ENCODE data around the gene SLC38A5. TPM values are rescaled to one million over a fixed set of nuclear protein-coding genes. Genes with fewer than 3 reads are reported as not detected.
A peak's percentile ranks its signal among the peaks of the same experiment; 100 is the strongest.

Gene SLC38A5
- total and polyA plus RNA-seq, 7 donors: 0.34 to 1.7 (median 0.98) TPM

DNA sequence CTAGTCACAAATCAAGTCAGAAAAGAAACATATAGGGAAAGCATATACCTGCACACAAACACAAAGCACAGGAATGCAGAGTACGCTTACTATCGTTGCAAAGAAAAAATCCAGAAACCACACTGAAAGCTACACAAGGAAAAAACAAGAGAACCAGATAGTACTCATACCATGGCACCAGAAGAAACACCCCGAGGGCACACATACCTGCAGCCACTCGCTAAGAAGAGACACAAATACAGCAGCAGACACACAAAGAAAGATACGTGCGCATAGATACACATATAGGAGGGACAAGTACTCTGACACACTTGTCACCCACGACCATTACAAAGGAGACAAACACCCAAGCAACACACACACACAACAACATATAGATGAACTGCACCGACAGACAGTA, 1.4 kb upstream of the SLC38A5 start:
- Histone ChIP-seq H3K27ac (no peak overlapping the region), H3K9me3 (no peaks in the 10 kb centered on the region), H3K4me3 (no peak overlapping the region), H3K36me3 (ENCODE audit: insufficient read depth in 1 of 2, low read depth in 1 of 2) (no peaks in the 10 kb centered on the region), H3K27me3 (ENCODE audit: insufficient read depth in 3 of 3, low read length in 2 of 3) (peaks cover 0 to 5% (median 0%) of the 10 kb centered on the region in 3 donors), H3K4me1 (no peaks in the 10 kb centered on the region)
- TF ChIP-seq, protein P1, sequence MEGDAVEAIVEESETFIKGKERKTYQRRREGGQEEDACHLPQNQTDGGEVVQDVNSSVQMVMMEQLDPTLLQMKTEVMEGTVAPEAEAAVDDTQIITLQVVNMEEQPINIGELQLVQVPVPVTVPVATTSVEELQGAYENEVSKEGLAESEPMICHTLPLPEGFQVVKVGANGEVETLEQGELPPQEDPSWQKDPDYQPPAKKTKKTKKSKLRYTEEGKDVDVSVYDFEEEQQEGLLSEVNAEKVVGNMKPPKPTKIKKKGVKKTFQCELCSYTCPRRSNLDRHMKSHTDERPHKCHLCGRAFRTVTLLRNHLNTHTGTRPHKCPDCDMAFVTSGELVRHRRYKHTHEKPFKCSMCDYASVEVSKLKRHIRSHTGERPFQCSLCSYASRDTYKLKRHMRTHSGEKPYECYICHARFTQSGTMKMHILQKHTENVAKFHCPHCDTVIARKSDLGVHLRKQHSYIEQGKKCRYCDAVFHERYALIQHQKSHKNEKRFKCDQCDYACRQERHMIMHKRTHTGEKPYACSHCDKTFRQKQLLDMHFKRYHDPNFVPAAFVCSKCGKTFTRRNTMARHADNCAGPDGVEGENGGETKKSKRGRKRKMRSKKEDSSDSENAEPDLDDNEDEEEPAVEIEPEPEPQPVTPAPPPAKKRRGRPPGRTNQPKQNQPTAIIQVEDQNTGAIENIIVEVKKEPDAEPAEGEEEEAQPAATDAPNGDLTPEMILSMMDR (IDR thresholded peaks at IDR 0.05): no peak
- WGBS, 3 donors: 88 to 90% (median 89%) methylated on average over 8 of the region's 8 CpGs
- ATAC-seq: no peak
- intact Hi-C loops (cut with DNase I): loop anchor here in 1 of 2 donors (10.0 kb wide), 1 partner anchor 397 kb away; the partner anchor contains the start of gene ZNF630
- no peak for DNase-seq

DNA sequence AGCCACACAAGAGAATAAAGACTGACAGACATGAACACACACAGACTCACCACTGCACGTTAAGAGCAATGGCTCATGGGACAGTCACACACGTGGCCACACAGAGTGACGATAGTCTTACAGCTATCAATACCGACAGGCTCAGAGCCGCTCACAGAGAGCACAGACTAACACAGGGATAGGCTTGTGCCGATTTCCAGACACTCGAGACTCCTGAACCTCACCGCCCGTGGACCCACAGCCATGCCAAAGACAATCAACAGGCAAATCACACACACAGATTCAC, 716 bp upstream of the SLC38A5 start:
- DNase-seq: no peak
- no peaks in the 10 kb centered on the region for H3K9me3 ChIP-seq
- H3K4me3 ChIP-seq: no peak overlapping the region
- ATAC-seq: no peak
- peaks cover 0 to 10% (median 0%) of the 10 kb centered on the region in 3 donors for H3K27me3 ChIP-seq (ENCODE audit: insufficient read depth in 3 of 3, low read length in 2 of 3)
- TF ChIP-seq, protein P1 (IDR thresholded peaks at IDR 0.05): no peak
- no peaks in the 10 kb centered on the region for H3K36me3 ChIP-seq (ENCODE audit: insufficient read depth in 1 of 2, low read depth in 1 of 2)
- intact Hi-C loops (cut with DNase I): loop anchor here in 1 of 2 donors (10.0 kb wide), 1 partner anchor 396 kb away; the partner anchor contains the start of gene ZNF630
- no peak overlapping the region for H3K27ac ChIP-seq
- no peaks in the 10 kb centered on the region for H3K4me1 ChIP-seq
- WGBS, 3 donors: 82 to 85% (median 83%) methylated on average over 9 of the region's 9 CpGs

DNA sequence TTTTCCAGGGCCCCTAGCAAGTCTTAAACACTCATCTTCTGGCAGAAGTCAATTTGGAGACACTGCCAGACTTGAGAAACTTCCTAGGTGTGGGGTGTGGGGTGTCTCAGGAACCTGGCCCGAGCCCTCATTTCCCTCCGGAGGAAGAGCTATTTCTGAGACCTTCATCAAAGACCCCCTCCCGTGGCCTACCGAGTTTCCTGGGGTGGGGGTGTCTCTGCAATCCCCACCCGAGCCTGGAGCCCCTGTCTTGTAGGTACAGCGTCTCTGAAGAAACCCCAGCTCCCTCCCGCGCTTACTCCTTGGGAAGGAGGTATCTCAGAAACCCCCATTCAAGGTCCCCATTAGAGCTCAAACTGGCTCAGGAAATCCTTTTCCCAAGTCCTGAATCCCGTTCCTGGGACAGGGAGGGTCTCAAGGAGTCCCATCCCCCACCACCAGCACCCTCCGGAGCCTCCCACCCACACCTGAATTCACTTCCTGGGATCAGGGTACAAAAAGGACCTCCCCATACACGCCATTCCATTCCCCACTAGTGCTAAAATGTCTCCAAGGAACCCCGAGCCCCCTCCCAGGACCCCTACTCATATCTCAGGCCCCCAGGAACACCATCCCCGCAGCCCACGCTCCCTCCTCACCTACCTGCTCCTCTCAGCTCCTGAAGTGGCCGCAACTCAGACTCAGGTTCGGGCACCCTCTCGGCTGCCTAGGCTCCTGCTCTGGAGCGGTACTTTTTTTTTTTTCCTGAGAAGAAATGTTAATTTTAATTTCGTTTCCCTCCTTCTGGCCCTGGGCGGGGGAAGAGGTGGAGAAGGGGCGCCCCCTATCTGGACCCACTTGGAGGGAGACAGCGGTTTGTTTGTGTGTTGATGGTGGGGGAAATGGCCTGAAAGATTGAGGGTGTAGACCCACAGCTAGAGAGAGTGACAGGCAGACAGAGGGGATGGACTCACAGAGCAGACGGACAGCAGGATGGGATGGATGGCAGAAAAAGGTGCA, 1.1 kb downstream of the SLC38A5 start:
- no peak for DNase-seq
- intact Hi-C loops (cut with DNase I): no loop called here
- Histone ChIP-seq H3K36me3 (ENCODE audit: insufficient read depth in 1 of 2, low read depth in 1 of 2) (no peaks in the 10 kb centered on the region), H3K27ac (no peak overlapping the region), H3K9me3 (no peaks in the 10 kb centered on the region), H3K4me1 (no peaks in the 10 kb centered on the region), H3K27me3 (ENCODE audit: insufficient read depth in 3 of 3, low read length in 2 of 3) (peaks cover 0 to 16% (median 0%) of the 10 kb centered on the region in 3 donors), H3K4me3 (peak overlapping the region; percentile 15)
- 42 to 66% (median 58%) methylated on average over 21 to 23 of the region's 23 CpGs for WGBS, 3 donors
- ATAC-seq: no peak
- TF ChIP-seq, protein P1 (IDR thresholded peaks at IDR 0.05): no peak

DNA sequence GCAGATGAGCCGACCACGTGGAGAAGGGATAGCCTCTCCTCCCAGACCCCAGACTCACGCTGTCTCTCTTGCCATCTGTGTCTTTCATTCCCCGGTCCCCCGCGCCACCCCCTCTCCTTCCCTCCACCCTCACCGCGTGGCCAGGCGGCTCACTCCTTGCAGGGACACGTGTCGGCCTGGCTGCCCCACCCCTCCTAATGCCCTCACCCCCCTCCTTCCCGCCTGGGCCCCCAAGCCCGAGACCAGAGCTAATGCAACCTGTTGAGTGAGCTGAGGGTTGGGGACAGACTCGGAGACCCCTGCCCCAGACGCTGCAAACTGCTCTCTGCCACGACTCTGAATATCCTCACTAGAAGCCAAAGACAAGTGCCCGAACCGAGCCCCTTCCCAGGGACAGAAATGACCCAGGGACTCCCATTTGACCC, 1.8 kb downstream of the SLC38A5 start:
- no peaks in the 10 kb centered on the region for H3K9me3 ChIP-seq
- no peaks in the 10 kb centered on the region for H3K4me1 ChIP-seq
- intact Hi-C loops (cut with DNase I): no loop called here
- DNase-seq (no peak), ATAC-seq (no peak)
- no peak overlapping the region for H3K27ac ChIP-seq
- TF ChIP-seq, protein P1 (IDR thresholded peaks at IDR 0.05): no peak
- 10 to 36% (median 16%) methylated on average over 7 to 18 of the region's 18 CpGs for WGBS, 3 donors
- H3K27me3 ChIP-seq (ENCODE audit: insufficient read depth in 3 of 3, low read length in 2 of 3): peaks cover 0 to 16% (median 0%) of the 10 kb centered on the region in 3 donors
- H3K4me3 ChIP-seq: peak overlapping the region; percentile 5
- no peaks in the 10 kb centered on the region for H3K36me3 ChIP-seq (ENCODE audit: insufficient read depth in 1 of 2, low read depth in 1 of 2)
